Midbrain (tissue), 1 donor: ENCODE results near the gene ING1.
"Not testable (repeated sequence)": the region's sequence is repeated elsewhere in the genome, so short reads cannot be mapped to it uniquely, and the experiment has no call there.

Experiments
- DNase-seq: peaks from one replicate; lab custom pipeline; 2025; lab: John Stamatoyannopoulos, UW

ING1 gene, protein sequence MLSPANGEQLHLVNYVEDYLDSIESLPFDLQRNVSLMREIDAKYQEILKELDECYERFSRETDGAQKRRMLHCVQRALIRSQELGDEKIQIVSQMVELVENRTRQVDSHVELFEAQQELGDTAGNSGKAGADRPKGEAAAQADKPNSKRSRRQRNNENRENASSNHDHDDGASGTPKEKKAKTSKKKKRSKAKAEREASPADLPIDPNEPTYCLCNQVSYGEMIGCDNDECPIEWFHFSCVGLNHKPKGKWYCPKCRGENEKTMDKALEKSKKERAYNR

DNA sequence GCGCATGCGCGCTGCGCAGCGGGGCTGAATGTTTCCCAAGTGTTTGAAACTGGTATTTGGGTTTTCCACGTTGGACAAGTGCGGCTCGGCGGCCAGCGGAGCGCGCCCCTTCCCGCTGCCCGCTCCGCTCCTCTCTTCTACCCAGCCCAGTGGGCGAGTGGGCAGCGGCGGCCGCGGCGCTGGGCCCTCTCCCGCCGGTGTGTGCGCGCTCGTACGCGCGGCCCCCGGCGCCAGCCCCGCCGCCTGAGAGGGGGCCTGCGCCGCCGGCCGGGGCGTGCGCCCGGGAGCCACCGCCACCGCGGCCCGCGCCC is at the start of gene ING1:
TSS of gene ING1 (plus strand) at position 59 of the 311 bp plus-strand sequence. CDS start 450 bp downstream, outside the sequence.
- DNase-seq = no peak

- no peak for DNase-seq
Observed at GRCh38 chr13:110664041-110664440, 49.5 kb upstream of the ING1 start.

DNA sequence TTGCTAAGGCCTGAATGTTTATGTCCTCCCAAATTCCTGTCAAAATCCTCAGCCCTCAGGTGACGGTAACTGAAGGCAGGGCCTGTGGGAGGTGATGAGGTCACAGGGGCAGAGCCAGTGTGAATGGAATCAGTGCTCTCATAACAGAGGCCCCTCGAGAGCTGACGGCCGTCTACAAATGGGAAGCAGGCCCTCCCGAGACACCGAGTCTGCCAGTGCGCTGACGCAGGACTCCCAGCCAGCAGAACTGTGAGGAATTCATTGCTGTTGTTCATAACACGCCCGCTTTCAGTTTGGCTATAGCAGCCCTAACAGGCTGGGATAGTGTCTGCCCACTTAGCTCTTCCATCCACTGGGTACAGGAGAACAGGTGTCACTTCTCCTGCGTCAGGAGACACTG is 48.8 kb upstream of the ING1 start:
- DNase-seq = no peak

DNA sequence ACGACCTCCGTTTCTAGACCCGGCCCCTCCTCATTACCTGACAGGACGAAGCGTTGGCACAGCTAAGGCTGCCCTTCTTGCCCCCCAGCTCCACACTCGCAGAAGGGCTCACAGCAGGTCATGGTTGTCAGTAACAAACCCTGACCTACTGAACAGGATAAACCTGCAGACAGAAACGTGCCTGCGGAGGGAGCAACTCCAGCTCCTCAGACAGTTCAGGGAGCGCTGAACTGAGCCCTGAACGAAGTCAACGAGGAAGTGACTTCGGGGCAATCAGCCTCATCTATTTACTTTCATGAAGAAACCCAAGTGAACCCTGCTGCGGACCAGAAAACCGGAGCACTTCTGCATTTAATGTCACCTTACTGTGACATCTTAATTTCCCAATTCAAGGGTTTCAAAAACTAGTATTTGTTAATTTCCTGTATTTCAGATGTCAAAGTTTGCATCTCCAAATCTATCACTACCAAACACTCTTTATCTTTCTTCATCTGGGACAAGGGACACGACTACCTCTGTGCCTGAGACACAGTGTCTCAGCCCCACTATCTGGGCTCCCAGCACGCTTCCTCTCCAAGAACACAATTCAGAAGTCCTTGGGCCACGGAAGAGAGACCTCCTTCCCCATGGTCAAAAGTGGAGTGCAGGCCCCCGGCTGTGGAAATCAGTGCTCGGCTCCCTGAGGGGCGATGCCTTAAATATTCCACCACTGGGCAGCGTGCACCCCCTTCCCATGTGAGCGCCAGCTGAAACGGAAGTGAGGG is 47.8 kb upstream of the ING1 start:
- DNase-seq = no peak

DNA sequence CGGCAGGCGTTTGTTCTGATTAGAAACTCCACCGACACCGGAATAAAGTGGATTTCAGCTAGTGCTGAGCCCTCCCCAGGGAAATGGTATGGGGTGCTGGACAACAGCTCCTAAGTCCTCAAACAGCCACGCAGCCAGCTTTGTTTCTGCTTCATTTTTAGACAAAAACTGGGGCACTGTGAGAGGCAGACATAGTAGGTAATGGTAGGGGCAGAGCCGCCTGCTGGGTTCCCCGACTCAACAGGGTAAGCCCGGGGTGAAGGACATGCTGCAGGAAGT is 47.3 kb upstream of the ING1 start:
- DNase-seq = no peak

- no peak for DNase-seq
Observed at GRCh38 chr13:110669036-110669435, 44.5 kb upstream of the ING1 start.

GRCh38 chr13:110669814-110670213 is 43.7 kb upstream of the ING1 start:
- not testable (repeated sequence) for DNase-seq

GRCh38 chr13:110676595-110677587 is 36.6 kb upstream of the ING1 start:
- no peak for DNase-seq

DNA sequence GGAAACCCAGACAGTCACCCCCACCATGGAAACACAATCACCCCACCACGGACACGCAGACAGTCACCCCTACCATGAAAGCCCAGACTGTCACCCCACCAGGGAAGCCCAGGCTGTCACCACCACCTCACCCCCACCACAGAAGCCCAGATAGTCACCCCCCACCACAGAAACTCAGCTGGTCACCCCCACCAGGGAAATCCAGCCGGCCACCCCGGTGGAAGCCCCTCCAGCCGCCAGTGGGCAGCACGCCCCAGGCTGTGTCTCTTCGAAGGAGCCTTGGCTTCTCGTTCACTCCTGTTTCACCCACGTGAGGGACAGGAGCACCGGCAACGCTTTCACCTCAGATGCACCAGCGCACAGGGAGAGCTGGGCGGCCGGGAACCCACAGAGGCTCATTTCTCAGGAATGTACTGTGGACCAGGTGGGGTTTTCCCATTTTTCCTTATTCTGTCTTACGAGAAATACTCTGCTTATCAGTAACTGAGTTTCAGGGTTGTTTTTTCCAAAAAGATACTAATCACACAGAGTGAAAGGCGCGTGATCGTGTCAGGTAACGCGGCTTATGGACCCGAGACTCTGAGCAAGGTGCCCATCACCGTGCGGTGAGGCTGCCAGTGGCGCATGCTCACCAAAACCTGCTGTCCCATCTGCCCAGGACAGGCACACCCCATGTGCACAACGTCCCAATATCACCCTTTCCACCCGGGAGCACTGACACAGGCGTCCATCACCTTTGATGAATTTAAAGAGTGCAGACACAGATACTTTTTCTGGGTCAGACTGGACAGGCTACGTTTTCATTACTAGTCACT is 35.6 kb upstream of the ING1 start:
- DNase-seq = no peak

DNA sequence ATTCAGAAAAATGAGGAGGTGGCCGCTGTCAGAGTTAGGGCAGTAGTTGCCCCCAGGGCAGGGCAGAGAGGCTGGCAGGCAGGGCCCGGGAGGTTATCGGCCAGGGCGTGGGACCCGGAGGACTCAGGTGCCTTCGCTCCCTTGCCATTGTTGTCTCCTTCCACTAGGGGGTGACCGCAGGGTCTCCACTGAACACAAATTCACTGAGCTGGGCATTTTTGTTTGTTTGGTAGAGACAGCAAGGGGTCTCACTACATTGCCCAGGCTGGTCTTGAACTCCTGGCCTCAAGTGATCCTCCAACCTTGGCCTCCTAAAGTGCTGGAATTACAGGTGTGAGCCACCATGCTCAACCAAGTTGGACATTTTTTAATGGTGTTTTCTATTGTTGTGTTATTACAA is 32.6 kb upstream of the ING1 start:
- DNase-seq = no peak

DNA sequence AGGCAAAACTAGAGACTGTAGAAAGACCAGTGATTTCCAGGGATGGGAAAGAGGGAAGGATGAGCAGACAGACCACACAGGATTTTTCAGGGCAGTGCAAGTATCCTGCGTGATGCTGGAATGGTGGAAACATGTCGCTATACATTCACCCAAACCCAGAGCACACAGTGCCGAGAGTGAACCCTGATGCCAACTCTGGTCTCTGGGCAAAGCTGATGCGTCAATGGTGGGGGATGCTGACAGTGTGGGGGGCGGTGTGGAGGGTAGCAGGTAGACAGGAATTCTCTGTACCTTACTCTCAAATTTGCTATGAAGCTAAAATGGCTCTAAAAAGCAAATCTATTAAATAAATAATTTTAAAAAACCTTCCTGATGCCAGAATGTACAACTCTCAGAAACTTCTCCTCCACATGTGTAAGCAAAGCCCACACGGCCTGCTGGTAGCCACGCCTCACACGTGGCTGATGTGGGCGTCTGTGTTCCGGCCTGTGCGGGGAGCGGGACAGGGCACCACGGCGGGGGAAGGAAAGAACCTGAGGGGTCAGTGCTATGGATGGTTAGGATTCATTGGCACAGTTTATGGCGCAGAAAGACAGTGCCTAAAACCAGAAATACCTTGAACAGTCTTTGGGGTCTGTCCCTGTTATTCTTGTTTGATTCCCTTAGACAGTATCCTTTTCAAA is 31.5 kb upstream of the ING1 start:
- no peak for DNase-seq

- no peak for DNase-seq
Observed at GRCh38 chr13:110682746-110683145, 30.8 kb upstream of the ING1 start.

DNA sequence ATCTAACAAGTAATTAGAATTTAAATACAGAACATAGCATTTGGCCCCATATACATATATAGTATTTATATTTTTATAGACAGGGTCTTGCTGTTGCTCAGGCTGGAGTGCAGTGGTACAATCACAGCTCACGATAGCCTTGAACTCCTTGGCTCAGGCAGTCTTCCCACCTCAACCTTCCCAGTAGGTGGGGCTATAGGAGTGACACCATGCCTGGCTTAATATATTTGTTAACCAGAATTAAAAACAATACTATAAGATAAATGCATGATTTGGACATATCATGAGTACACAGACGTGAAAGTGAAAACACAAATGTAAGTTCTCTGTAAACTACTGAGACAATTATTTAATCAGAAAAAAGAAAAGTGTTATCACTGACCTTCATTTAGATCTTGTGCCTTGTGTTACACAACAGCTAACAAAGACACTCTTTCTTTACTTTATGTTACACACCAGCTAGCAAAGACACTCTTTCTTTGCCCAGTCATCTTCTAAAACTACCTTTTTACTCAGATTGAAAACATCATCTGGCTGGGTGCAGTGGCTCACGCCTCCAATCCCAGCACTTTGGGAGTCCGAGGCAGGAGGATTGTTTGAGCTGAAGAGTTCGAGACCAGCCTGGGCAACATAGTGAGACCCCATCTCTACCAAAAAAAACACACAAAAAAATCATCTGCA is 30.2 kb upstream of the ING1 start:
- no peak for DNase-seq

DNA sequence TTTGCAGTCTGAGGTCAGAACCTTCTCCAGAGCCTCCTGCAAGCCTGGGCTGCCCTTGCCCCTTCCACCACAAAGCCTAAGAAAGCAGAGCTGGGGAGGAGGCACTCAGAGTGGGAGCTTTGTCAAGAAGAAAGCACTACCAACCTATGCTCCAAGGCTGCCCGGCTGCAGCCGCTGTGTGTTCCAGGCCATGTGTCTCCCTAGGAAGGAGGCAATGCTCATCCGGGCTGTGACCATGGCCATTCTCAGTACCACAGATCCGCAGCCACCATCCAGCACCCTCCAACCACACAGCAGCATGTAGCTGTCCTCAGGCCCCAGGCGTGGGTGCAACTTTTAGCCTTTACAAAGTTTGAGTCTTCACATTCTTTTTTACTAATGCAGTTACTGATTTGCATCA is 29.6 kb upstream of the ING1 start:
- no peak for DNase-seq

GRCh38 chr13:110684388-110685056 is 29.0 kb upstream of the ING1 start:
- no peak for DNase-seq

GRCh38 chr13:110685305-110686020 is 28.0 kb upstream of the ING1 start:
- no peak for DNase-seq

DNA sequence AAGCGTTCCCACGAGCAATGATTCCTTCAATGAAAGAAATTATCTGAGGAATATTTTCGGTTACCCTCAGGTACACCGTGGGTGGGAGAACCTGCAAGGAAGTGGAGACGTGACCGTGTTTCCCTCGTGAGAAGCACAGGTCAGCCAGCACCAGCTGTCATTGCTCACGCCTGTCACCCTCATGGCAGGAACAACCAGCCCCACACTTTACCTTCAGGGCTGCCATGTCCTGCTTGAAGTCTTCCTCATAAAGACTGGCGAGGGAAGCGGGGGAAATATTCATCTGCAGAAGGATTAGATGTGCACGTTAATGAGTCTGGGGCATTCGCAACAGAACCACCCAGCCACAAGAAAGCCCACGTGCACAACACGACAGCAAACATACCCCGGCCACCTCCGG is 25.8 kb upstream of the ING1 start:
- no peak for DNase-seq

DNA sequence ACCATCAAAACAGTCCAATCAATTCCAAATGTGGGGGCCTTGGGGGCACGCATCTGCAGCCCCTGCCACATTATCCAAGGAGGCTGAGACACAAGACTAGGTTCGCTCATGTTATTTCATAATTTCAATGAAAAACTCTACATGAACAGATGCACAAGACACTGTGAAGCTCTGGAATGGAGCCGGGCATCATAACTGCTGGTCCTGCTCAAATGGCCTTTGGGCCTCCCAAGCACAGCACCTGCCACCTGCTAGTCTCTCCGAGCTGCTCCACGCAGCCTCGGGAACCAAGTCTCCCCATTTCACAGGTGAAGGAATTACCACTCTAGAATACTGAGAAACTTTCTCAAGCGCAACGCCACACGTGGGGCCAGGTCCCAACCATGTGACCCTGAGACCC is 24.5 kb upstream of the ING1 start:
- DNase-seq = no peak

DNA sequence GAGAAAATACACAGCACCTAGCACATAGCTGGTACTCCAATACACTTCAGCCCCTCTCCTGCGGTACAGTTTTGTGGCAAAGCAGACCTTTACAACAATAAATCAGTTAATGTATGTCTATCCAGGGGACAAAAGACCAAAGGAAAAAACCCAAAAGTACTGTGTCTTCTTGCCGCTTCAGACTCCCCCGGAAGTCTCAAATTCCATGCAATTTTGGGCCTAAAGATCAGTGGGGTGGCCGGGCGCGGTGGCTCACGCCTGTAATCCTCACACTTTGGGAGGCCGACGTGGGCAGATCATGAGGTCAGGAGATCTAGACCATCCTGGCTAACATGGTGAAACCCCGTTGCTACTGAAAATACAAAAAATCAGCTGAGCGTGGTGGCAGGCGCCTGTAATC is 23.8 kb upstream of the ING1 start:
- no peak for DNase-seq

GRCh38 chr13:110690516-110690915 is 23.0 kb upstream of the ING1 start:
- no peak for DNase-seq
